GM12891 (cell line): ENCODE results near the gene DR1.

Experiments used
- POLR2A ChIP-seq: IDR thresholded peaks from 2 replicates; pipeline ENCODE4 v1.6.1; 2011; ENCODE audit warnings: low read depth, low read length, control low read depth
- POLR2AphosphoS5 ChIP-seq: IDR thresholded peaks from 2 replicates; pipeline ENCODE4 v1.6.1; 2011; ENCODE audit warnings: low read depth, low read length, control low read depth
- TAF1 ChIP-seq: IDR thresholded peaks from 2 replicates; pipeline ENCODE4 v1.6.1; 2011; ENCODE audit warnings: low read depth, low read length, control low read depth

DNA sequence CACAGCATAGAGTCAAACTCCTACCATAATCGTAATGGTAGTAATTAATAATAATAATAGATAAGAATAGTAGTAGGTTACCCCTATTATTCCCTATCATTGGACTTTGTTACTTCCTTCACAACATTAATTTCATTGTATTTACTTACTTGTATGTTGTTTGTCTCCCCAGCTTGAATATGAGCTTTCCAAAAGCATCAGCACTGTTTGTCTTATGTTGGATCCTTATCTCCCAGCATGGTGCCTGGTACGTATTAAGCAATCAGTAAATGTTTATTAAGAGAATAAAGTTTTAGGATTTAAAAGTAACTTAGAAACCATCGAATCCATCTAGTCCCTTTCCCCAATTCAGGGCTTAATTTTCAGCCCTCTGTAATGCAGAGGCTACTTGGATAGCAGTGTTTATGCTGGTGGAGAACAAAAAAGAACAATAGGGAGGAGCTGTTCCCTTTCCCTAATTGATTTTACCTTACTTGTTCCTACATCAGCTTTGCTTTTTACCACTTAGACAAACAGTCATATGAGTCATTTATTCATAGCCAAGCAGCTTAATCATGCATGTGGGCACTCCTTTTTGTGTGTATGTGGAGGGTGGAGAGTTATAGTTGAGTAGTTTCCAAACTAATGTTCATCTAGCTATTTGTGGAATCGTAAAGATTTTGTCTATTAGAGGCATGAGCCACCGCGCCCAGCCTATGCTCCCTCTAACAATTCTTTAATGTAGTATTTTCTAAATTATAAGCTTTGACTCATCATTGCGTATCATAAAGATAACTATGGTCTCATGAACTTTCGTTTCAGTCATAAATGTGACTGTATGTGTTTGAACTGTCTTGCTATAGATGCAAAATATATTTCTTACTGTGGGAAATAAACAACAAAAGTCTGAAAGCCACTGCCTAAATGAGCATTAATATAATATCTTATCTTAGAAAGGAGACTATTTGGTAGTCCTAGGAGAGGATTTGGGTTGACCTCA lies 20.9 kb upstream of the DR1 start:
- no peak for TF ChIP-seq TAF1
- TF ChIP-seq POLR2A, result no peak
- no peak for TF ChIP-seq POLR2AphosphoS5
